Uterus (tissue), 2 donors: ENCODE data around the gene ZNF391.

ENCODE experiments used
- CTCF ChIP-seq, 4 experiments: fragments of 200-600 bp in 2 of 4; fragments of 450-650 bp in 2 of 4; sonication (generic) in 2 of 4; IDR thresholded peaks; one replicate each; pipeline ENCODE4 v1.5.1; 2016 to 2019; ENCODE audit warnings: antibody characterized with exemption in 4 of 4, mild to moderate bottlenecking in 2 of 4, moderate library complexity in 1 of 4
- POLR2A ChIP-seq, 2 donors: fragments of 450-650 bp; IDR thresholded peaks; one replicate each; pipeline ENCODE4 v1.6.1; 2016; ENCODE audit warnings: antibody characterized with exemption in 2 of 2, mild to moderate bottlenecking in 1 of 2, moderate library complexity in 1 of 2

GRCh38 chr6:27394073-27394472 lies 5.5 kb downstream of the ZNF391 start:
- no peak for TF ChIP-seq CTCF (IDR thresholded peaks at IDR 0.05)
- no peak for TF ChIP-seq POLR2A (IDR thresholded peaks at IDR 0.05)
